Suprapubic skin (tissue), 4 donors: ENCODE data around the gene MAP1LC3B.

ENCODE experiments used
- EP300 ChIP-seq: sonication (generic); formaldehyde crosslinking; IDR thresholded peaks from one replicate; pipeline ENCODE4 v1.6.1; 2017; ENCODE audit warnings: antibody characterized with exemption
- POLR2A ChIP-seq, 2 donors: fragments of 450-650 bp; IDR thresholded peaks; one replicate each; pipeline ENCODE4 v1.6.1; 2017; ENCODE audit warnings: antibody characterized with exemption in 2 of 2, mild to moderate bottlenecking in 2 of 2, moderate library complexity in 2 of 2
- POLR2AphosphoS5 ChIP-seq, 3 donors: sonication (generic); formaldehyde crosslinking; IDR thresholded peaks; one replicate each; pipeline ENCODE4 v1.6.1; 2017; ENCODE audit warnings: antibody characterized with exemption in 3 of 3
- TF ChIP-seq, protein P1 (sequence below), 2 donors: fragments of 200-600 bp in 1 of 2; fragments of 450-650 bp in 1 of 2; sonication (generic) in 1 of 2; IDR thresholded peaks; one replicate each; pipeline ENCODE4 v1.5.1; 2016 to 2019; ENCODE audit warnings: antibody characterized with exemption in 2 of 2, mild to moderate bottlenecking in 1 of 2, moderate library complexity in 1 of 2

DNA sequence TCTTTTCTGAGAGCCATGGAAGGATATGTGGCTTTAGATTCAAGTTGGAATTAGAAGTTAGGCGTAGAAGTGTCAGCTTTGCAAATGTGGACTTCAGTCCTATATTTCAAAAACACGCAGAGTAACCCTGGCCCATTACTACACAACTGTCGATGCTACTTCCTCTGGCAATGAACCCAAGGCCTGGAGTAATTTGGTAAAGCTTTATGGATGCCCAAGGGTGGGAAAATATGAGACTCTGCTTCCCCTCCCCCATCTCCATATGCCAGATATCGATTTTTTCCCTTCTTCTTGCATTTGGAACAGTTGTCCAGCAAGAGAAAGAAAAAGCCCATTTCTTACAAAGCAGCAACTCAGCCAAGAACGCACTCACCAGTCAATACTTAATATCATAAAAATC lies 2.9 kb upstream of the MAP1LC3B start:
- TF ChIP-seq, protein P1, sequence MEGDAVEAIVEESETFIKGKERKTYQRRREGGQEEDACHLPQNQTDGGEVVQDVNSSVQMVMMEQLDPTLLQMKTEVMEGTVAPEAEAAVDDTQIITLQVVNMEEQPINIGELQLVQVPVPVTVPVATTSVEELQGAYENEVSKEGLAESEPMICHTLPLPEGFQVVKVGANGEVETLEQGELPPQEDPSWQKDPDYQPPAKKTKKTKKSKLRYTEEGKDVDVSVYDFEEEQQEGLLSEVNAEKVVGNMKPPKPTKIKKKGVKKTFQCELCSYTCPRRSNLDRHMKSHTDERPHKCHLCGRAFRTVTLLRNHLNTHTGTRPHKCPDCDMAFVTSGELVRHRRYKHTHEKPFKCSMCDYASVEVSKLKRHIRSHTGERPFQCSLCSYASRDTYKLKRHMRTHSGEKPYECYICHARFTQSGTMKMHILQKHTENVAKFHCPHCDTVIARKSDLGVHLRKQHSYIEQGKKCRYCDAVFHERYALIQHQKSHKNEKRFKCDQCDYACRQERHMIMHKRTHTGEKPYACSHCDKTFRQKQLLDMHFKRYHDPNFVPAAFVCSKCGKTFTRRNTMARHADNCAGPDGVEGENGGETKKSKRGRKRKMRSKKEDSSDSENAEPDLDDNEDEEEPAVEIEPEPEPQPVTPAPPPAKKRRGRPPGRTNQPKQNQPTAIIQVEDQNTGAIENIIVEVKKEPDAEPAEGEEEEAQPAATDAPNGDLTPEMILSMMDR (IDR thresholded peaks at IDR 0.05), result no peak
- no peak for TF ChIP-seq POLR2A (IDR thresholded peaks at IDR 0.05)
- TF ChIP-seq EP300, result no peak
- TF ChIP-seq POLR2AphosphoS5 (IDR thresholded peaks at IDR 0.05), result no peak
